Trophoblast cell (in vitro differentiated cells and primary cell): ENCODE measurements around the gene KCNQ1.

Experiments
- DNase-seq, 2 donors: peaks; one replicate each; pipeline ENCODE4 v3.0.0-alpha.2; 2016
- H2AFZ ChIP-seq: 2 replicates; pipeline ENCODE4 v1.6.1; 2013; ENCODE audit warnings: low read length, moderate library complexity, mild to moderate bottlenecking; ENCODE audit not compliant: insufficient read depth, poor library complexity
- H2AK5ac ChIP-seq: 2 replicates; pipeline ENCODE4 v1.6.1; 2013; ENCODE audit warnings: mild to moderate bottlenecking, low read length
- H2BK120ac ChIP-seq: 2 replicates; pipeline ENCODE4 v1.6.1; 2013; ENCODE audit warnings: low read length, mild to moderate bottlenecking, moderate library complexity; ENCODE audit not compliant: insufficient read depth, poor library complexity
- H2BK12ac ChIP-seq: 2 replicates; pipeline ENCODE4 v1.6.1; 2013; ENCODE audit warnings: mild to moderate bottlenecking, low read length, moderate library complexity
- H2BK5ac ChIP-seq: 2 replicates; pipeline ENCODE4 v1.6.1; 2013; ENCODE audit warnings: low read length, low read depth, moderate library complexity, mild to moderate bottlenecking; ENCODE audit not compliant: poor library complexity
- H3K14ac ChIP-seq: 2 replicates; pipeline ENCODE4 v1.6.1; 2013; ENCODE audit warnings: mild to moderate bottlenecking, low read length
- H3K18ac ChIP-seq: 2 replicates; pipeline ENCODE4 v1.6.1; 2013; ENCODE audit warnings: mild to moderate bottlenecking, low read length
- H3K23ac ChIP-seq: 2 replicates; pipeline ENCODE4 v1.6.1; 2013; ENCODE audit warnings: low read length
- H3K27ac ChIP-seq: 2 replicates; pipeline ENCODE4 v1.5.1; 2013; ENCODE audit warnings: low read depth, mild to moderate bottlenecking, inconsistent platforms, low read length, moderate library complexity
- H3K27me3 ChIP-seq: 2 replicates; pipeline ENCODE4 v1.6.1; 2013; ENCODE audit warnings: inconsistent platforms, mild to moderate bottlenecking, low read length, moderate library complexity; ENCODE audit not compliant: insufficient read depth
- H3K36me3 ChIP-seq, 2 experiments: 1 replicate in 1 of 2; 2 replicates in 1 of 2; pipeline ENCODE4 v1.6.1; 2013; ENCODE audit warnings: low read length in 2 of 2, mild to moderate bottlenecking in 2 of 2, moderate library complexity in 1 of 2; ENCODE audit not compliant: insufficient read depth in 2 of 2, control insufficient read depth in 1 of 2
- H3K4ac ChIP-seq: 2 replicates; pipeline ENCODE4 v1.6.1; 2013; ENCODE audit warnings: low read depth, mild to moderate bottlenecking, low read length, moderate library complexity
- H3K4me1 ChIP-seq, 2 experiments: 1 replicate in 1 of 2; 2 replicates in 1 of 2; pipeline ENCODE4 v1.6.1; 2013; ENCODE audit warnings: low read length in 2 of 2, mild to moderate bottlenecking in 2 of 2, moderate library complexity in 1 of 2; ENCODE audit not compliant: insufficient read depth in 2 of 2, control insufficient read depth in 1 of 2
- H3K4me2 ChIP-seq: 2 replicates; pipeline ENCODE4 v1.6.1; 2013; ENCODE audit warnings: inconsistent platforms, mild to moderate bottlenecking, low read length, moderate library complexity
- H3K4me3 ChIP-seq: 2 replicates; pipeline ENCODE4 v1.5.1; 2013; ENCODE audit warnings: mild to moderate bottlenecking, low read depth, low read length, inconsistent platforms
- H3K79me1 ChIP-seq: one replicate; pipeline ENCODE4 v1.6.1; 2013; ENCODE audit warnings: low read length
- H3K79me2 ChIP-seq: 2 replicates; pipeline ENCODE4 v1.6.1; 2013; ENCODE audit warnings: low read length, mild to moderate bottlenecking; ENCODE audit not compliant: control insufficient read depth, insufficient read depth, poor library complexity
- H3K9ac ChIP-seq: 2 replicates; pipeline ENCODE4 v1.6.1; 2013; ENCODE audit warnings: mild to moderate bottlenecking, low read length
- H3K9me3 ChIP-seq: 2 replicates; pipeline ENCODE4 v1.6.1; 2013; ENCODE audit warnings: low read depth, mild to moderate bottlenecking, control low read depth, inconsistent platforms, low read length; ENCODE audit not compliant: insufficient read depth
- H4K12ac ChIP-seq: 2 replicates; pipeline ENCODE4 v1.6.1; 2013; ENCODE audit warnings: low read depth, mild to moderate bottlenecking, low read length, moderate library complexity
- H4K8ac ChIP-seq: 2 replicates; pipeline ENCODE4 v1.6.1; 2013; ENCODE audit warnings: low read depth, mild to moderate bottlenecking, low read length, moderate library complexity
- H4K91ac ChIP-seq: one replicate; pipeline ENCODE4 v1.6.1; 2013; ENCODE audit warnings: low read depth, mild to moderate bottlenecking, low read length, moderate library complexity
- WGBS: extraction: QIAGEN DNeasy Blood & Tissue Kit; methylation state at CpG from one replicate; pipeline ENCODE4 v1.1.7; 2013; ENCODE audit warnings: missing lambda C conversion rate; ENCODE audit not compliant: insufficient read length, insufficient coverage; ENCODE audit errors: extremely low coverage; 5-methylcytosine and 5-hydroxymethylcytosine counted together

Gene KCNQ1

DNA sequence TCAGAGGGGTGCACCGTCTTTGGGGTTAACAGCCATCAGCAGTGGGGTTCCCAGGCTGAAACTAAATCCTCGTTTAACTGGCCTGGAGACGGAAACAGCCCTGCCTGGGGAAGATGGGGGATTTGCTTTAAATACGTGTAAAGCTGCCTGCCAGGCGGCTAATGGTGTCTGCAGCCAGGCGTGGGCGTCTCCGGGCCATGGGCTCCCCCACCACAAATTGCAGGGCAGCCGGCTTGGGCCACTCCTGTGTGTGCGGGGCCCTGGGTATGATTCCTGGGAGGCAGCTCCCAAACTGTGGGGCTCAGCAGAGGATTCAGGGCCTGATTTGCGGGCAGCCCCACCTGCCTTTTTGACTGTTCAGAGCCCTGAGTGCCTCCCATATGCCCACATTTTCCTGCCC is 110.5 kb downstream of the KCNQ1 start:
- peaks cover 2% of the 10 kb centered on the region for H3K27me3 ChIP-seq
- no peak overlapping the region for H3K18ac ChIP-seq
- H4K12ac ChIP-seq, result no peak overlapping the region
- no peak overlapping the region for H3K23ac ChIP-seq
- H3K4me3 ChIP-seq, result no peak overlapping the region
- DNase-seq, result no peak
- H3K27ac ChIP-seq, result no peak overlapping the region
- no peak overlapping the region for H2BK12ac ChIP-seq
- no peaks in the 10 kb centered on the region for H3K36me3 ChIP-seq
- H3K9me3 ChIP-seq, result peaks cover 6% of the 10 kb centered on the region
- no peaks in the 10 kb centered on the region for H3K79me2 ChIP-seq
- H2AFZ ChIP-seq, result no peak overlapping the region
- no peak overlapping the region for H2BK120ac ChIP-seq
- H3K79me1 ChIP-seq, result no peaks in the 10 kb centered on the region
- no peaks in the 10 kb centered on the region for H3K4me1 ChIP-seq
- H3K4ac ChIP-seq, result no peak overlapping the region
- no CpG with 5 or more reads among the region's 11 CpGs for WGBS
- no peak overlapping the region for H3K9ac ChIP-seq
- no peak overlapping the region for H3K14ac ChIP-seq
- no peak overlapping the region for H4K8ac ChIP-seq
- H2BK5ac ChIP-seq, result no peak overlapping the region
- H2AK5ac ChIP-seq, result no peak overlapping the region
- H4K91ac ChIP-seq, result no peak overlapping the region
- no peak overlapping the region for H3K4me2 ChIP-seq

DNA sequence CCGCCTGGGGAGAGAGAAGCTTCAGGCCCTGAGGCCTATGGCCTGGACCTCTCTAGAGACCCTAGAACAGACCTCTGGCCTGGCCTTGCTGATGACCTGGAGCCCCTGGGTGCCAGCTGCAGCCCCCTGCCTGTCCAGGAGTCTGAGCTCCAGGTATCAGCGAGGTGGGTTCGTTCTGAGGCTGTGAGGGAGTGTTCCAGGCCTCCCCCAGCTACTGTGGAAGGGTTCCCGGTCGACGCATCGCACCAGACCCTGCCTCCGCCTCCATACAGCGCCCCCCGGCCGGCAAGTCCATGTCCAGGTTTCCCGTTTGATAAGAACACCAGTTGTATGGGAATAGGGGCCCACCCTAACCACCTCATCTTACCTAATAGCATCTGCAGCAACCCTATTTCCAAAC is 111.1 kb downstream of the KCNQ1 start:
- Histone ChIP-seq H3K23ac (no peak overlapping the region), H3K9ac (no peak overlapping the region), H3K4ac (no peak overlapping the region), H3K4me2 (no peak overlapping the region), H3K27ac (no peak overlapping the region), H4K12ac (no peak overlapping the region), H3K14ac (no peak overlapping the region), H3K79me2 (no peaks in the 10 kb centered on the region), H2BK120ac (no peak overlapping the region), H2BK12ac (no peak overlapping the region), H3K18ac (no peak overlapping the region), H3K9me3 (peaks cover 6% of the 10 kb centered on the region), H3K79me1 (no peaks in the 10 kb centered on the region), H2AK5ac (no peak overlapping the region), H3K27me3 (peaks cover 2% of the 10 kb centered on the region), H3K36me3 (no peaks in the 10 kb centered on the region), H2AFZ (no peak overlapping the region), H4K8ac (no peak overlapping the region), H3K4me3 (peak overlapping the region; percentile 37), H4K91ac (no peak overlapping the region), H3K4me1 (no peaks in the 10 kb centered on the region), H2BK5ac (no peak overlapping the region)
- no CpG with 5 or more reads among the region's 12 CpGs for WGBS
- no peak for DNase-seq

DNA sequence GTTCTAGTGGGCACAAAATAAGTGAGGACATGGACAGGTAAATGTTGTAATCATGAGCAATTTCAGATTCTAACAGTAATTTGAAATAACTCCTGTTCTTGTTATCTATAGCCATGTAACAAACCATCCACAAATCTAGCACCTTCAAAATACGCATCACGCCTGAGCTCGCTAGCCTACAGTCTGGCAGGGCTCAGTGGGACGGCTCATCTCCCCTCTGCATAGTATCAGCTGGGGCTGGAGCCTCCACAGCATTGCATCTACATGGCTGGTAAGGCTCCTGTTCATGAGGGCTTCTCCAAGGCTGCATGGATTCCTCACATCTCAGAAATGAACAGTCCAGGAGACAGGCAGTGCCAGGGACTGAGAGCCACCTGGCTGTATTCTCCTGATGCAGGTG is 112.6 kb downstream of the KCNQ1 start:
- H3K18ac ChIP-seq, result no peak overlapping the region
- no peak overlapping the region for H4K8ac ChIP-seq
- no peak overlapping the region for H2BK120ac ChIP-seq
- no peak overlapping the region for H3K27ac ChIP-seq
- no peak overlapping the region for H3K4me3 ChIP-seq
- no peak overlapping the region for H4K12ac ChIP-seq
- H3K79me2 ChIP-seq, result no peaks in the 10 kb centered on the region
- WGBS, result no CpG with 5 or more reads among the region's 4 CpGs
- no peak for DNase-seq
- no peak overlapping the region for H2AFZ ChIP-seq
- H3K23ac ChIP-seq, result no peak overlapping the region
- H3K4ac ChIP-seq, result no peak overlapping the region
- peaks cover 2% of the 10 kb centered on the region for H3K27me3 ChIP-seq
- H3K4me2 ChIP-seq, result no peak overlapping the region
- no peaks in the 10 kb centered on the region for H3K79me1 ChIP-seq
- no peaks in the 10 kb centered on the region for H3K4me1 ChIP-seq
- H2BK12ac ChIP-seq, result no peak overlapping the region
- no peak overlapping the region for H2BK5ac ChIP-seq
- peaks cover 4% of the 10 kb centered on the region for H3K9me3 ChIP-seq
- H4K91ac ChIP-seq, result no peak overlapping the region
- no peaks in the 10 kb centered on the region for H3K36me3 ChIP-seq
- no peak overlapping the region for H3K9ac ChIP-seq
- H3K14ac ChIP-seq, result no peak overlapping the region
- no peak overlapping the region for H2AK5ac ChIP-seq

DNA sequence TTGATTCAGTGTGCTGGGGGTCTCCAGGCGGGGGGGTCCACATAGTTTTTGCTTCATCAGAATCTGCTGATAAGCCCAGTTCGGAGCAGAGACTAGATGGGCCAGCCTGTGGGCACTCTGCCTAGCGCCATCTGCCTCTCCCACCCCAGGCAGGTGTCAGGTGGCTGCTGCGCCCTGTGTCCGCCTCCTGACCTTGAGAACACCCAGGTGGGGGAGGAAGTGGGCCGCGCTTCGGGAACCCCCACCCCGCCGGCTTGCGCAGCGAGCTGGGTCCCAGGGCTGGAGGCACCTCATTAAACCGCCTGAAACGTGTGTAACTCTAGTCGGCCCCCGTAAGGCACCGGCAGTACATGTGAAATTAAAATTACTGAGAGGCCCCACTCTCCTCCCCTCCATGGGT is 113.6 kb downstream of the KCNQ1 start:
- Histone ChIP-seq H3K14ac (no peak overlapping the region), H2BK12ac (no peak overlapping the region), H3K18ac (no peak overlapping the region), H3K79me1 (no peaks in the 10 kb centered on the region), H3K27me3 (peaks cover 2% of the 10 kb centered on the region), H3K23ac (no peak overlapping the region), H3K79me2 (no peaks in the 10 kb centered on the region), H3K4me2 (no peak overlapping the region), H2BK120ac (no peak overlapping the region), H3K36me3 (no peaks in the 10 kb centered on the region), H2AK5ac (no peak overlapping the region), H3K27ac (no peak overlapping the region), H4K91ac (no peak overlapping the region), H3K4me3 (no peak overlapping the region), H2BK5ac (no peak overlapping the region), H2AFZ (no peak overlapping the region), H3K4ac (no peak overlapping the region), H3K4me1 (no peaks in the 10 kb centered on the region), H4K12ac (no peak overlapping the region), H4K8ac (no peak overlapping the region), H3K9ac (no peak overlapping the region), H3K9me3 (peaks cover 3% of the 10 kb centered on the region)
- no CpG with 5 or more reads among the region's 17 CpGs for WGBS
- no peak for DNase-seq
